Glutamatergic neuron (in vitro differentiated cells): ENCODE data around the gene STRN. TPM values are rescaled to one million over a fixed set of nuclear protein-coding genes. Genes with fewer than 3 reads are reported as not detected.

Experiments used
- total RNA-seq: library from RNA; stranded (reverse); fragmentation: NEBNext Ultra II Directional; extraction: Animal tissue kit (Norgen Biotek cat#: 25700); gene quantifications from one replicate; pipeline ENCODE4 v1.2.1, GENCODE V29; 2021; ENCODE audit not compliant: unreplicated experiment

The STRN gene
- total RNA-seq, 1 donor from 2014 or later, result 20.8 TPM

Other genes with a start within 250 kb of the STRN start
- 33.5 TPM for gene HEATR5B, start 117.8 kb upstream of the STRN start, total RNA-seq
- gene GPATCH11, start 118.0 kb upstream of the STRN start, total RNA-seq, result 13.2 TPM
- 8.7 TPM for gene EIF2AK2, start 190.4 kb upstream of the STRN start, total RNA-seq
- gene SULT6B1, start 222.1 kb upstream of the STRN start, total RNA-seq, result not detected
- gene CEBPZOS, start 230.0 kb upstream of the STRN start, total RNA-seq, result 39.9 TPM